ENCODE data around the gene APOL1. TPM values are rescaled to one million over a fixed set of nuclear protein-coding genes. Genes with fewer than 3 reads are reported as not detected.

Gene APOL1
- total and polyA plus RNA-seq, 2 donors (not counting 3 experiments of a cell fraction or from before 2014, with no cell fraction given), result 8.2 to 14.1 TPM

DNA sequence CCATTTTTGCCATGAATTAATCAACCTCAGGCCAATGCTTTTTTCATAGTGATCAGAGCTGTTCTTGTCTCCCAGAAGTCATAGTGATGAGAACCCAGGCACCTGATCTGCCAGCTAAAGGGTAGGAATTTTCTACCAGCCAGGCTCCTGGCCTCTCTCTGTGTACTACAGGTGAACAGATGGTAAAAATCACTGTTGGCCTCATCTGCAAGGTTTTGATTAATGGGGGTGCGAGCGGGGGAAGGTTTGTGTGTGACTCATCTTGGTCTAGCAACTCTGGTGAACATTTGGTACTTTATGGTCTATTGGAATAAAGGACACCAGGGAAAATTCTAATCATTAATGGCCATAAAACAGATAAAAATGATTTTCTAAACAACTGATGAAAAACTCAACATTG, 37.0 kb upstream of the APOL1 start:
- TF ChIP-seq EZH2 (IDR thresholded peaks at IDR 0.05; ENCODE audit: borderline replicate concordance, low read depth, low read length, severe bottlenecking), result no peak
- no peak for TF ChIP-seq GATA2 (IDR thresholded peaks at IDR 0.05; ENCODE audit: insufficient read depth, insufficient read length, low read depth, low read length)
- TF ChIP-seq JUN (IDR thresholded peaks at IDR 0.05; ENCODE audit: borderline replicate concordance, insufficient read depth, insufficient read length, low read depth), result no peak
- DNase-seq (ENCODE audit: low read depth, low spot score), result no peak
- ChIA-PET CTCF (interaction anchor here (1.1 to 1.6 kb wide), 3 partner anchors 21 to 43 kb away, joined by 3 to 6 read pairs (median 4); no protein-coding TSS in a partner anchor), POLR2A (no interaction called here)
- Histone ChIP-seq H4K20me1 (replicated peaks; ENCODE audit: control insufficient read depth, extremely low read depth, insufficient read depth, low read length) (no peaks in the 10 kb centered on the region), H3K9ac (replicated peaks; ENCODE audit: extremely low read depth, insufficient read depth, low read length) (no peak overlapping the region), H3K79me2 (ENCODE audit: control insufficient read depth, insufficient read depth, low read length) (no peaks in the 10 kb centered on the region), H3K4me3 (replicated peaks in 1 of 3; ENCODE audit: insufficient read depth in 1 of 3, low read depth in 1 of 3, low read length in 3 of 3) (no peak overlapping the region), H3K36me3 (ENCODE audit: control insufficient read depth in 2 of 2, extremely low read depth in 1 of 2, insufficient read depth in 2 of 2, low read length in 2 of 2) (no peaks in the 10 kb centered on the region), H3K4me1 (ENCODE audit: control insufficient read depth, extremely low read depth, insufficient read depth, low read length) (peaks cover 4% of the 10 kb centered on the region), H3K9me1 (replicated peaks; ENCODE audit: control insufficient read depth, extremely low read depth, insufficient read depth, low read length) (no peaks in the 10 kb centered on the region), H3K9me3 (replicated peaks; ENCODE audit: control insufficient read depth, insufficient read depth, low read length) (no peaks in the 10 kb centered on the region), H3K27ac (ENCODE audit: insufficient read depth, low read depth, low read length) (no peak overlapping the region), H2AFZ (ENCODE audit: low read depth, low read length) (no peak overlapping the region), H3K27me3 (ENCODE audit: control insufficient read depth in 2 of 2, insufficient read depth in 2 of 2, low read length in 2 of 2) (peaks cover 34 to 39% of the 10 kb centered on the region in 2 experiments), H3K4me2 (ENCODE audit: insufficient read depth, low read length) (no peak overlapping the region)
- no peak for FAIRE-seq
- intact Hi-C loops (cut with micrococcal nuclease), result no loop called here
- dilution Hi-C loops (cut with MboI; ENCODE audit: extremely low pct_ligation_motif_present, low sequenced_read_pairs), result no loop called here
- BruUV-seq (replicated peaks), result no TSS peak

DNA sequence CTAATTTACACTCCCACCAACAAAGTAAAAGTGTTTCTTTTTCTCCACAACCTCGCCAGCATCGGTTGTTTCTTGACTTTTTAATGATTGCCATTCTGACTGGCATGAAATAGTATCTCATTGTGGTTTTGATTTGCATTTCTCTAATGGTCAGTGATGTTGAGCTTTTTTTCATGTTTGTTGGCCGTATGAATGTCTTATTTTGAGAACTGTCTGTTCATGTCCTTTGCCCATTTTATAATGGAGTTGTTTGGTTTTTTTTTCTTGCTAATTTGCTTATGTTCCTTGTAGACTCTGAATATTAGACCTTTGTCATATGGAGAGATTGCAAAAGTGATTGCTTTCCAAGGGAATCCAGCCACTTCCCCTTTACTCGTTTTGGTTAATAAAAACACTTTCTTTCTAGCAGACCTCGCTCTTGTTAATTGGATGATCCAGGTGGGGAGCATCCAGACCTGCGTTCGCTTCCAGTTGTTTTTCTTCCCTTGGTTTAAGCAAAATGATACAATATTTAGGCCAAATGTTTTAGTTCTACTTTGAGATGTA, 34.2 kb upstream of the APOL1 start:
- no peaks in the 10 kb centered on the region for H4K20me1 ChIP-seq (replicated peaks; ENCODE audit: control insufficient read depth, extremely low read depth, insufficient read depth, low read length)
- DNase-seq (ENCODE audit: low read depth, low spot score) (no peak), FAIRE-seq (no peak)
- no peak overlapping the region for H3K9ac ChIP-seq (replicated peaks; ENCODE audit: extremely low read depth, insufficient read depth, low read length)
- ChIA-PET POLR2A (no interaction called here), CTCF (interaction anchor here (2.2 kb wide), 1 partner anchor 20 kb away, joined by 9 read pairs; the partner anchor contains the start of gene APOL2)
- H3K79me2 ChIP-seq (ENCODE audit: control insufficient read depth, insufficient read depth, low read length), result no peaks in the 10 kb centered on the region
- no peak overlapping the region for H3K4me3 ChIP-seq (replicated peaks in 1 of 3; ENCODE audit: insufficient read depth in 1 of 3, low read depth in 1 of 3, low read length in 3 of 3)
- no peaks in the 10 kb centered on the region for H3K36me3 ChIP-seq (ENCODE audit: control insufficient read depth in 2 of 2, extremely low read depth in 1 of 2, insufficient read depth in 2 of 2, low read length in 2 of 2)
- peaks cover 4% of the 10 kb centered on the region for H3K4me1 ChIP-seq (ENCODE audit: control insufficient read depth, extremely low read depth, insufficient read depth, low read length)
- TF ChIP-seq POLR2A (IDR thresholded peaks at IDR 0.05; ENCODE audit: low read depth, low read length) (no peak), MYC (IDR thresholded peaks at IDR 0.05; ENCODE audit: low read depth, low read length) (no peak), FOS (IDR thresholded peaks at IDR 0.05; ENCODE audit: borderline replicate concordance, insufficient read depth, low read length) (no peak), EZH2 (IDR thresholded peaks at IDR 0.05; ENCODE audit: borderline replicate concordance, low read depth, low read length, severe bottlenecking) (no peak), JUN (IDR thresholded peaks at IDR 0.05; ENCODE audit: borderline replicate concordance, insufficient read depth, insufficient read length, low read depth) (no peak), POLR2AphosphoS5 (IDR thresholded peaks at IDR 0.05; ENCODE audit: insufficient read depth, low read depth, low read length) (no peak), GATA2 (IDR thresholded peaks at IDR 0.05; ENCODE audit: insufficient read depth, insufficient read length, low read depth, low read length) (no peak)
- TF ChIP-seq, protein P1, sequence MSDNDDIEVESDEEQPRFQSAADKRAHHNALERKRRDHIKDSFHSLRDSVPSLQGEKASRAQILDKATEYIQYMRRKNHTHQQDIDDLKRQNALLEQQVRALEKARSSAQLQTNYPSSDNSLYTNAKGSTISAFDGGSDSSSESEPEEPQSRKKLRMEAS (IDR thresholded peaks at IDR 0.05; ENCODE audit: insufficient read depth, insufficient read length), result no peak
- TF ChIP-seq, protein P2, sequence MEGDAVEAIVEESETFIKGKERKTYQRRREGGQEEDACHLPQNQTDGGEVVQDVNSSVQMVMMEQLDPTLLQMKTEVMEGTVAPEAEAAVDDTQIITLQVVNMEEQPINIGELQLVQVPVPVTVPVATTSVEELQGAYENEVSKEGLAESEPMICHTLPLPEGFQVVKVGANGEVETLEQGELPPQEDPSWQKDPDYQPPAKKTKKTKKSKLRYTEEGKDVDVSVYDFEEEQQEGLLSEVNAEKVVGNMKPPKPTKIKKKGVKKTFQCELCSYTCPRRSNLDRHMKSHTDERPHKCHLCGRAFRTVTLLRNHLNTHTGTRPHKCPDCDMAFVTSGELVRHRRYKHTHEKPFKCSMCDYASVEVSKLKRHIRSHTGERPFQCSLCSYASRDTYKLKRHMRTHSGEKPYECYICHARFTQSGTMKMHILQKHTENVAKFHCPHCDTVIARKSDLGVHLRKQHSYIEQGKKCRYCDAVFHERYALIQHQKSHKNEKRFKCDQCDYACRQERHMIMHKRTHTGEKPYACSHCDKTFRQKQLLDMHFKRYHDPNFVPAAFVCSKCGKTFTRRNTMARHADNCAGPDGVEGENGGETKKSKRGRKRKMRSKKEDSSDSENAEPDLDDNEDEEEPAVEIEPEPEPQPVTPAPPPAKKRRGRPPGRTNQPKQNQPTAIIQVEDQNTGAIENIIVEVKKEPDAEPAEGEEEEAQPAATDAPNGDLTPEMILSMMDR (IDR thresholded peaks at IDR 0.05; ENCODE audit: extremely low read depth in 1 of 2, insufficient read depth in 1 of 2, low read depth in 1 of 2, low read length in 2 of 2), result no peak
- peaks cover 24 to 30% of the 10 kb centered on the region in 2 experiments for H3K27me3 ChIP-seq (ENCODE audit: control insufficient read depth in 2 of 2, insufficient read depth in 2 of 2, low read length in 2 of 2)
- no peak overlapping the region for H2AFZ ChIP-seq (ENCODE audit: low read depth, low read length)
- intact Hi-C loops (cut with micrococcal nuclease) (no loop called here), dilution Hi-C loops (cut with MboI; ENCODE audit: extremely low pct_ligation_motif_present, low sequenced_read_pairs) (no loop called here)
- no peaks in the 10 kb centered on the region for H3K9me3 ChIP-seq (replicated peaks; ENCODE audit: control insufficient read depth, insufficient read depth, low read length)
- BruUV-seq (replicated peaks), result no TSS peak
- H3K27ac ChIP-seq (ENCODE audit: insufficient read depth, low read depth, low read length), result no peak overlapping the region
- no peak overlapping the region for H3K4me2 ChIP-seq (ENCODE audit: insufficient read depth, low read length)
- no peaks in the 10 kb centered on the region for H3K9me1 ChIP-seq (replicated peaks; ENCODE audit: control insufficient read depth, extremely low read depth, insufficient read depth, low read length)
